Measurements from ENCODE around the gene LSM14B.

Gene LSM14B

GRCh38 chr20:62101078-62101477 lies 21.2 kb upstream of the LSM14B start:
- FAIRE-seq (no peak), DNase-seq (ENCODE audit: insufficient read length, low spot score) (no peak)
- TF ChIP-seq CTCF (IDR thresholded peaks at IDR 0.05; ENCODE audit: insufficient read depth, missing control alignments) = no peak

GRCh38 chr20:62103508-62104233 lies 18.6 kb upstream of the LSM14B start:
- TF ChIP-seq CTCF (IDR thresholded peaks at IDR 0.05; ENCODE audit: insufficient read depth, missing control alignments) = no peak
- no peak for FAIRE-seq

GRCh38 chr20:62104234-62104789 lies 18.0 kb upstream of the LSM14B start:
- FAIRE-seq = no peak
- TF ChIP-seq CTCF (IDR thresholded peaks at IDR 0.05; ENCODE audit: insufficient read depth, missing control alignments) = no peak
- no peak for DNase-seq (ENCODE audit: insufficient read length, low spot score)

More at GRCh38 chr20:62103508-62104233, 18.6 kb upstream of the LSM14B start:
- no peak for DNase-seq (ENCODE audit: insufficient read length, low spot score)

GRCh38 chr20:62104791-62105345 lies 17.4 kb upstream of the LSM14B start:
- DNase-seq (ENCODE audit: insufficient read length, low spot score) (no peak), FAIRE-seq (no peak)
- no peak for TF ChIP-seq CTCF (IDR thresholded peaks at IDR 0.05; ENCODE audit: insufficient read depth, missing control alignments)

- no peak for FAIRE-seq
- TF ChIP-seq CTCF (IDR thresholded peaks at IDR 0.05; ENCODE audit: insufficient read depth, missing control alignments) = no peak
- DNase-seq (ENCODE audit: insufficient read length, low spot score) = no peak
These were observed 16.7 kb upstream of the LSM14B start for GRCh38 chr20:62105592-62105991.

- no peak for DNase-seq (ENCODE audit: insufficient read length, low spot score)
- TF ChIP-seq CTCF (IDR thresholded peaks at IDR 0.05; ENCODE audit: insufficient read depth, missing control alignments) = no peak
- no peak for FAIRE-seq
These were observed 11.1 kb upstream of the LSM14B start for GRCh38 chr20:62111148-62111547.

- FAIRE-seq = no peak
These were observed 9.9 kb upstream of the LSM14B start for GRCh38 chr20:62112368-62112767.

More at GRCh38 chr20:62112368-62112767, 9.9 kb upstream of the LSM14B start:
- TF ChIP-seq CTCF (IDR thresholded peaks at IDR 0.05; ENCODE audit: insufficient read depth, missing control alignments) = no peak
- no peak for DNase-seq (ENCODE audit: insufficient read length, low spot score)
